MM.1S (cell line): ENCODE data around the gene MEP1A.

Source experiments
- EZH2 ChIP-seq: fragments of 300-600 bp; sonication (generic); optimal IDR thresholded peaks from 2 replicates; pipeline ENCODE3; 2017; ENCODE audit warnings: low read depth, mild to moderate bottlenecking, antibody characterized with exemption, low read length, mixed read lengths
- EZH2phosphoT487 ChIP-seq: fragments of 300-600 bp; sonication (generic); IDR thresholded peaks from 2 replicates; pipeline ENCODE4 v1.6.1; 2018; ENCODE audit warnings: antibody characterized with exemption, low read length
- TF ChIP-seq, protein P1 (sequence below): fragments of 300-600 bp; sonication (generic); IDR thresholded peaks from 2 replicates; pipeline ENCODE4 v1.5.1; 2016; ENCODE audit warnings: antibody characterized with exemption, low read length, mixed read lengths

- TF ChIP-seq, protein P1, sequence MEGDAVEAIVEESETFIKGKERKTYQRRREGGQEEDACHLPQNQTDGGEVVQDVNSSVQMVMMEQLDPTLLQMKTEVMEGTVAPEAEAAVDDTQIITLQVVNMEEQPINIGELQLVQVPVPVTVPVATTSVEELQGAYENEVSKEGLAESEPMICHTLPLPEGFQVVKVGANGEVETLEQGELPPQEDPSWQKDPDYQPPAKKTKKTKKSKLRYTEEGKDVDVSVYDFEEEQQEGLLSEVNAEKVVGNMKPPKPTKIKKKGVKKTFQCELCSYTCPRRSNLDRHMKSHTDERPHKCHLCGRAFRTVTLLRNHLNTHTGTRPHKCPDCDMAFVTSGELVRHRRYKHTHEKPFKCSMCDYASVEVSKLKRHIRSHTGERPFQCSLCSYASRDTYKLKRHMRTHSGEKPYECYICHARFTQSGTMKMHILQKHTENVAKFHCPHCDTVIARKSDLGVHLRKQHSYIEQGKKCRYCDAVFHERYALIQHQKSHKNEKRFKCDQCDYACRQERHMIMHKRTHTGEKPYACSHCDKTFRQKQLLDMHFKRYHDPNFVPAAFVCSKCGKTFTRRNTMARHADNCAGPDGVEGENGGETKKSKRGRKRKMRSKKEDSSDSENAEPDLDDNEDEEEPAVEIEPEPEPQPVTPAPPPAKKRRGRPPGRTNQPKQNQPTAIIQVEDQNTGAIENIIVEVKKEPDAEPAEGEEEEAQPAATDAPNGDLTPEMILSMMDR, result no peak
- TF ChIP-seq EZH2 (no peak), EZH2phosphoT487 (no peak)
Measured at GRCh38 chr6:46746696-46747095, 46.5 kb upstream of the MEP1A start, which contains the start of gene ANKRD66.
